Measurements from ENCODE around the gene RDM1. TPM values are rescaled to one million over a fixed set of nuclear protein-coding genes. Genes with fewer than 3 reads are reported as not detected.
A peak's percentile ranks its signal among the peaks of the same experiment; 100 is the strongest.

The RDM1 gene
- total RNA-seq, 1 donor from 2014 or later = 5.7 TPM

- Mint-ChIP-seq H3K27me3 (ENCODE audit: low read depth) (no peaks in the 10 kb centered on the region), H3K27ac (ENCODE audit: unreplicated experiment) (peak overlapping the region; percentile 14), H3K4me1 (peaks cover 14% of the 10 kb centered on the region), H3K9me3 (no peaks in the 10 kb centered on the region), H3K36me3 (ENCODE audit: low read depth) (no peaks in the 10 kb centered on the region), H3K4me3 (no peak overlapping the region)
- TF ChIP-seq CTCF (conservative IDR thresholded peaks at IDR 0.05) = no peak
- no peak for DNase-seq (ENCODE audit: low read depth, low spot score)
These were observed 59.4 kb downstream of the RDM1 start for GRCh38 chr17:35870906-35871819.

- no peak within 1 kb of the TSS for H3K4me3 Mint-ChIP-seq
- H3K4me1 Mint-ChIP-seq = peaks cover 7% of the 10 kb centered on the region
- no peak within 1 kb of the TSS for H3K27ac Mint-ChIP-seq (ENCODE audit: unreplicated experiment)
- no peak for DNase-seq (ENCODE audit: low read depth, low spot score)
- no peaks in the 10 kb centered on the region for H3K36me3 Mint-ChIP-seq (ENCODE audit: low read depth)
- H3K9me3 Mint-ChIP-seq = no peaks in the 10 kb centered on the region
- TF ChIP-seq CTCF (conservative IDR thresholded peaks at IDR 0.05) = no peak
- no peaks in the 10 kb centered on the region for H3K27me3 Mint-ChIP-seq (ENCODE audit: low read depth)
These were observed 61.8 kb downstream of the RDM1 start, which contains the start of gene HEATR9 for GRCh38 chr17:35868737-35869136. TSS of gene HEATR9 (minus strand) at chr17:35868891. CDS start at chr17:35868742, 149 bp downstream.

Other genes starting within 250 kb of the RDM1 start
- 31.7 and 33.8 TPM in 2 replicates for gene RASL10B, start 199.1 kb downstream of the RDM1 start, total RNA-seq
- gene GAS2L2, start 177.5 kb downstream of the RDM1 start, total RNA-seq = 0.12 and 0.16 TPM in 2 replicates
- 0.23 TPM in 1 of 2 replicates, not detected in the other for gene C17orf50, start 169.9 kb downstream of the RDM1 start, total RNA-seq
- 0.68 and 0.71 TPM in 2 replicates for gene MMP28, start 135.1 kb downstream of the RDM1 start, total RNA-seq
- 300 and 320 TPM in 2 replicates for gene TAF15, start 121.3 kb downstream of the RDM1 start, total RNA-seq
- gene HEATR9, start 61.9 kb downstream of the RDM1 start, total RNA-seq = not detected in 2 replicates
- gene CCL5, start 50.4 kb downstream of the RDM1 start, total RNA-seq = not detected in 2 replicates
- not detected in 2 replicates for gene LYZL6, start 12.9 kb upstream of the RDM1 start, total RNA-seq
- gene CCL16, start 50.7 kb upstream of the RDM1 start, total RNA-seq = not detected in 2 replicates
- gene CCL14, start 56.0 kb upstream of the RDM1 start, total RNA-seq = not detected in 2 replicates
- not detected in 2 replicates for gene CCL15, start 70.8 kb upstream of the RDM1 start, total RNA-seq
- gene CCL23, start 87.2 kb upstream of the RDM1 start, total RNA-seq = not detected in 2 replicates
- not detected in 2 replicates for gene CCL18, start 133.5 kb upstream of the RDM1 start, total RNA-seq
- gene CCL3, start 159.4 kb upstream of the RDM1 start, total RNA-seq = not detected in 2 replicates
- gene CCL4, start 173.1 kb upstream of the RDM1 start, total RNA-seq = not detected in 2 replicates
- 12.5 and 13.2 TPM in 2 replicates for gene TBC1D3B, start 245.9 kb upstream of the RDM1 start, total RNA-seq

Measured in neural crest cell (in vitro differentiated cells).